GM12878 (cell line): ENCODE measurements around the gene UTP3. TPM values are rescaled to one million over a fixed set of nuclear protein-coding genes. Genes with fewer than 3 reads are reported as not detected.

Experiments used
- ATAC-seq: fragments of 200-7000 bp; cut with Tn5 transposase; 3 replicates; pipeline ENCODE4 v1.9.1; 2020; ENCODE audit warnings: mild to moderate bottlenecking, moderate library complexity
- BruUV-seq: library from RNA; stranded (reverse); fragments of 400-500 nt; replicated peaks from 2 replicates; lab custom pipeline; 2021; lab: Mats Ljungman, UMichigan
- CTCF ChIA-PET: fragments of 300-600 bp; sonication (Branson Sonifier 250); formaldehyde crosslinking; extraction: SDS; loops from one replicate; lab custom pipeline; 2021; ENCODE audit warnings: inconsistent platforms; lab: Yijun Ruan, JAX
- POLR2A ChIA-PET: fragments of 350-600 bp; formaldehyde crosslinking; extraction: SDS; loops from one replicate; lab custom pipeline; 2021; ENCODE audit warnings: inconsistent platforms; lab: Charles Lee
- RAD21 ChIA-PET: fragments of 300-600 bp; sonication (Branson Sonifier 250); formaldehyde crosslinking; loops from one replicate; lab custom pipeline; 2023; ENCODE audit warnings: antibody characterized with exemption; ENCODE audit not compliant: unreplicated experiment; lab: Charles Lee
- SMC1A ChIA-PET: fragments of 300-600 bp; sonication (Branson Sonifier 250); formaldehyde crosslinking; loops from one replicate; lab custom pipeline; 2023; ENCODE audit not compliant: unreplicated experiment, uncharacterized antibody; lab: Charles Lee
- DNase-seq: peaks from one replicate; pipeline ENCODE4 v3.0.0-alpha.2; 2011; ENCODE audit warnings: low read depth, low spot score
- FAIRE-seq: peaks from 3 replicates; lab custom pipeline; 2011; peaks lifted over from hg19 to GRCh38; lab: Jason Lieb, UNC
- H2AFZ ChIP-seq: 2 replicates; pipeline ENCODE4 v1.6.0; 2011; ENCODE audit warnings: low read depth, low read length, control low read depth; ENCODE audit not compliant: control insufficient read depth
- H3K27ac ChIP-seq: 2 replicates; pipeline ENCODE4 v1.5.1; 2011; ENCODE audit warnings: control low read depth; ENCODE audit not compliant: control insufficient read depth, insufficient read depth
- H3K27me3 ChIP-seq, 2 experiments: replicated peaks in 1 of 2; 2 replicates each; pipeline versions ENCODE4 v1.6.0 to v1.6.1; 2011; ENCODE audit warnings: low read length in 1 of 2; ENCODE audit not compliant: control insufficient read depth in 2 of 2, insufficient read depth in 2 of 2
- H3K36me3 ChIP-seq, 2 experiments: 2 replicates each; pipeline ENCODE4 v1.5.1; 2011; ENCODE audit warnings: low read length in 1 of 2; ENCODE audit not compliant: control insufficient read depth in 2 of 2, insufficient read depth in 2 of 2
- H3K4me1 ChIP-seq: 2 replicates; pipeline ENCODE4 v1.6.1; 2011; ENCODE audit warnings: mild to moderate bottlenecking, low read length, moderate library complexity, mixed read lengths; ENCODE audit not compliant: control insufficient read depth, insufficient read depth
- H3K4me2 ChIP-seq: 2 replicates; pipeline ENCODE4 v1.6.0; 2011; ENCODE audit warnings: control low read depth; ENCODE audit not compliant: control insufficient read depth, insufficient read depth
- H3K4me3 ChIP-seq: fragments of 200-600 bp; sonication (generic); 2 replicates; pipeline ENCODE4 v1.5.1; 2016
- H3K79me2 ChIP-seq: 2 replicates; pipeline ENCODE4 v1.6.0; 2011; ENCODE audit warnings: low read length; ENCODE audit not compliant: control insufficient read depth, insufficient read depth
- H3K9ac ChIP-seq: 2 replicates; pipeline ENCODE4 v1.8.0; 2011; ENCODE audit warnings: low read length, control low read depth, mixed read lengths; ENCODE audit not compliant: control insufficient read depth, insufficient read depth
- H3K9me3 ChIP-seq: replicated peaks from 3 replicates; pipeline ENCODE4 v1.5.1; 2011; ENCODE audit warnings: mild to moderate bottlenecking, low read length; ENCODE audit not compliant: control insufficient read depth, insufficient read depth
- H4K20me1 ChIP-seq: 2 replicates; pipeline ENCODE4 v1.6.0; 2011; ENCODE audit not compliant: control insufficient read depth, insufficient read depth
- ATF2 ChIP-seq: IDR thresholded peaks from 2 replicates; pipeline ENCODE4 v1.6.1; 2012; ENCODE audit warnings: low read length, inconsistent platforms
- CBFB ChIP-seq: IDR thresholded peaks from 2 replicates; pipeline ENCODE4 v1.6.1; 2016; ENCODE audit warnings: antibody characterized with exemption, low read depth
- CHD1 ChIP-seq: IDR thresholded peaks from 2 replicates; pipeline ENCODE4 v1.6.1; 2012; ENCODE audit warnings: low read depth, low read length, improper control_type of control experiment
- CREM ChIP-seq: IDR thresholded peaks from 2 replicates; pipeline ENCODE4 v1.6.1; 2014; ENCODE audit warnings: antibody characterized with exemption, low read depth
- ETV6 ChIP-seq, 2 experiments: fragments of 450-650 bp in 1 of 2; IDR thresholded peaks in 1 of 2; conservative IDR thresholded peaks in 1 of 2; 2 replicates each; pipeline ENCODE4 v1.6.1; 2014; ENCODE audit warnings: antibody characterized with exemption in 1 of 2, borderline replicate concordance in 1 of 2, low read depth in 1 of 2, mild to moderate bottlenecking in 1 of 2, moderate library complexity in 1 of 2
- HDGF ChIP-seq: fragments of 450-650 bp; IDR thresholded peaks from 2 replicates; pipeline ENCODE4 v1.6.1; 2016; ENCODE audit warnings: antibody characterized with exemption
- REST ChIP-seq: IDR thresholded peaks from 2 replicates; pipeline ENCODE4 v1.6.1; 2012; ENCODE audit warnings: mild to moderate bottlenecking, low read depth, low read length
- RFX5 ChIP-seq: IDR thresholded peaks from 2 replicates; pipeline ENCODE4 v1.6.1; 2011; ENCODE audit warnings: low read depth, low read length, improper control_type of control experiment
- ZBED1 ChIP-seq: IDR thresholded peaks from 2 replicates; pipeline ENCODE4 v1.6.1; 2016; ENCODE audit warnings: borderline replicate concordance
- ZNF217 ChIP-seq: fragments of 450-650 bp; IDR thresholded peaks from 2 replicates; pipeline ENCODE4 v1.6.1; 2017; ENCODE audit warnings: antibody characterized with exemption, mild to moderate bottlenecking
- WGBS: methylation state at CpG from one replicate; pipeline ENCODE4 v1.1.6; 2016; ENCODE audit warnings: low lambda C conversion rate; ENCODE audit not compliant: insufficient replicate concordance, insufficient coverage; ENCODE audit errors: missing lambda C conversion rate; 5-methylcytosine and 5-hydroxymethylcytosine counted together
- in situ Hi-C: fragments of 300-500 bp; cut with MboI; formaldehyde crosslinking; loops from 9 replicates; pipeline ENCODE4 v1.14.3; 2018; ENCODE audit warnings: mixed read lengths
- intact Hi-C: fragments of 100-400 bp; cut with micrococcal nuclease; formaldehyde crosslinking; loops from one replicate; pipeline ENCODE4 v1.14.2; 2022; ENCODE audit not compliant: unreplicated experiment
- polyA plus RNA-seq, 11 experiments: library from polyadenylated mRNA; depleted of rRNA in 4 of 11; unstranded in 6 of 11; stranded (reverse) in 5 of 11; fragments of >200 nt; fragmentation: Nextera tagmentation in 4 of 11; fragmentation: Illumina TruSeq in 1 of 11; extraction: Ambion mirVana in 4 of 11; extraction: Trizol in 1 of 11; gene quantifications; 1 replicate in 1 of 11; 2 replicates in 10 of 11; pipeline versions ENCODE4 v1.2.1 to v1.2.3, GENCODE V29; 2011 to 2016; ENCODE audit warnings: inconsistent platforms in 2 of 11, missing spikeins in 2 of 11, low read depth in 1 of 11
- total RNA-seq, 4 experiments: library from RNA; depleted of rRNA in 3 of 4; stranded (reverse); fragments of >200 nt in 3 of 4; fragmentation: Illumina TruSeq in 1 of 4; extraction: Trizol in 1 of 4; gene quantifications; 2 replicates each; pipeline versions ENCODE4 v1.2.1 to v1.2.3, GENCODE V29; 2013 to 2021

UTP3 gene
- total and polyA plus RNA-seq, 10 of the 15 experiments (the other 5 are each of a cell fraction or from before 2014, with no cell fraction given): 15.8 to 60.7 (median 22.5) TPM

- TF ChIP-seq CREM (peak; percentile 27; the same call in 1 of the 2 replicates), ATF2 (peak; percentile 50; the same call in 1 of the 2 replicates)
Observed at GRCh38 chr4:70713453-70714078, 25.2 kb downstream of the UTP3 start (continued).

- H3K9me3 ChIP-seq: no peaks in the 10 kb centered on the region
- intact Hi-C loops: no loop called here
- peaks cover 33% of the 10 kb centered on the region for H3K4me1 ChIP-seq
- no TSS peak for BruUV-seq
- in situ Hi-C loops: no loop called here
- no peak for FAIRE-seq
- POLR2A ChIA-PET: interaction anchor here (0.6 to 1.6 kb wide), 8 partner anchors 8 to 40 kb away, joined by 3 to 6 read pairs (median 4); no protein-coding TSS in a partner anchor
- H2AFZ ChIP-seq: peak overlapping the region; percentile 49
- ATAC-seq: peak; percentile 77
- CTCF ChIA-PET: interaction anchor here (1.0 to 5.0 kb wide), 8 partner anchors 8 to 290 kb away, joined by 3 to 41 read pairs (median 4); no protein-coding TSS in a partner anchor
- no peaks in the 10 kb centered on the region for H3K36me3 ChIP-seq
- SMC1A ChIA-PET: interaction anchor here (0.8 to 5.9 kb wide), 10 partner anchors 8 to 283 kb away, joined by 3 to 65 read pairs (median 4); no protein-coding TSS in a partner anchor
- H3K4me2 ChIP-seq: peak overlapping the region; percentile 89
- 27% methylated on average over 5 of the region's 5 CpGs for WGBS
- no peaks in the 10 kb centered on the region; the same call in 1 of the 2 replicates for H3K79me2 ChIP-seq
- 0 out of 2 replicates have a peak overlapping the region, but pooled peaks have one; percentile 62 for H3K9ac ChIP-seq
- RAD21 ChIA-PET: interaction anchor here (0.7 to 4.8 kb wide), 9 partner anchors 8 to 122 kb away, joined by 3 to 43 read pairs (median 4); no protein-coding TSS in a partner anchor
- no peaks in the 10 kb centered on the region for H3K27me3 ChIP-seq
- H3K4me3 ChIP-seq: peak overlapping the region; percentile 13; the same call in 1 of the 2 replicates
- no peaks in the 10 kb centered on the region for H4K20me1 ChIP-seq
- peak overlapping the region; percentile 72 for H3K27ac ChIP-seq
- no peak for DNase-seq
- TF ChIP-seq CBFB: no peak
- 0 out of 2 replicates have a peak, but pooled peaks have one; percentile 3 for TF ChIP-seq ZBED1
- peak in 1 of 2 experiments; percentile 32; a peak in 1 of 4 replicates for TF ChIP-seq ETV6 (conservative IDR thresholded peaks at IDR 0.05 in 1 of 2, IDR thresholded peaks at IDR 0.05 in 1 of 2; ENCODE audit: borderline replicate concordance in 1 of 2, low read depth in 1 of 2)
- TF ChIP-seq REST: no peak
- no peak for TF ChIP-seq RFX5
- no peak for TF ChIP-seq CHD1
- peak; percentile 58; the same call in 1 of the 2 replicates for TF ChIP-seq ZNF217
- TF ChIP-seq HDGF: no peak
Observed at GRCh38 chr4:70714079-70714887, 26.0 kb downstream of the UTP3 start.
